Upper lobe of left lung (tissue), 4 donors: Measurements from ENCODE around the gene HNF4A.

Experiments
- EP300 ChIP-seq, 4 donors: sonication (generic); formaldehyde crosslinking; IDR thresholded peaks; one replicate each; pipeline ENCODE4 v1.5.1; 2017; ENCODE audit warnings: antibody characterized with exemption in 4 of 4, control low read depth in 2 of 4
- POLR2A ChIP-seq, 4 donors: fragments of 450-650 bp; IDR thresholded peaks; one replicate each; pipeline ENCODE4 v1.5.1; 2016 to 2017; ENCODE audit warnings: antibody characterized with exemption in 4 of 4, mild to moderate bottlenecking in 2 of 4
- POLR2AphosphoS5 ChIP-seq, 2 donors: sonication (generic); formaldehyde crosslinking; IDR thresholded peaks; one replicate each; pipeline ENCODE4 v1.5.1; 2017; ENCODE audit warnings: antibody characterized with exemption in 2 of 2
- TF ChIP-seq, protein P1 (sequence below), 6 experiments: fragments of 450-650 bp in 4 of 6; fragments of 200-600 bp in 2 of 6; sonication (generic) in 2 of 6; IDR thresholded peaks; one replicate each; pipeline ENCODE4 v1.5.1; 2016 to 2019; ENCODE audit warnings: antibody characterized with exemption in 6 of 6

- TF ChIP-seq, protein P1, sequence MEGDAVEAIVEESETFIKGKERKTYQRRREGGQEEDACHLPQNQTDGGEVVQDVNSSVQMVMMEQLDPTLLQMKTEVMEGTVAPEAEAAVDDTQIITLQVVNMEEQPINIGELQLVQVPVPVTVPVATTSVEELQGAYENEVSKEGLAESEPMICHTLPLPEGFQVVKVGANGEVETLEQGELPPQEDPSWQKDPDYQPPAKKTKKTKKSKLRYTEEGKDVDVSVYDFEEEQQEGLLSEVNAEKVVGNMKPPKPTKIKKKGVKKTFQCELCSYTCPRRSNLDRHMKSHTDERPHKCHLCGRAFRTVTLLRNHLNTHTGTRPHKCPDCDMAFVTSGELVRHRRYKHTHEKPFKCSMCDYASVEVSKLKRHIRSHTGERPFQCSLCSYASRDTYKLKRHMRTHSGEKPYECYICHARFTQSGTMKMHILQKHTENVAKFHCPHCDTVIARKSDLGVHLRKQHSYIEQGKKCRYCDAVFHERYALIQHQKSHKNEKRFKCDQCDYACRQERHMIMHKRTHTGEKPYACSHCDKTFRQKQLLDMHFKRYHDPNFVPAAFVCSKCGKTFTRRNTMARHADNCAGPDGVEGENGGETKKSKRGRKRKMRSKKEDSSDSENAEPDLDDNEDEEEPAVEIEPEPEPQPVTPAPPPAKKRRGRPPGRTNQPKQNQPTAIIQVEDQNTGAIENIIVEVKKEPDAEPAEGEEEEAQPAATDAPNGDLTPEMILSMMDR (IDR thresholded peaks at IDR 0.05) = no peak
- no peak for TF ChIP-seq POLR2A (IDR thresholded peaks at IDR 0.05)
- no peak for TF ChIP-seq POLR2AphosphoS5 (IDR thresholded peaks at IDR 0.05)
- no peak for TF ChIP-seq EP300 (IDR thresholded peaks at IDR 0.05)
These were observed 6.2 kb upstream of the HNF4A start for GRCh38 chr20:44349349-44349748.
